ENCODE results near the gene SNX24.
"Not testable (repeated sequence)": the region's sequence is repeated elsewhere in the genome, so short reads cannot be mapped to it uniquely, and the experiment has no call there.

Gene SNX24

DNA sequence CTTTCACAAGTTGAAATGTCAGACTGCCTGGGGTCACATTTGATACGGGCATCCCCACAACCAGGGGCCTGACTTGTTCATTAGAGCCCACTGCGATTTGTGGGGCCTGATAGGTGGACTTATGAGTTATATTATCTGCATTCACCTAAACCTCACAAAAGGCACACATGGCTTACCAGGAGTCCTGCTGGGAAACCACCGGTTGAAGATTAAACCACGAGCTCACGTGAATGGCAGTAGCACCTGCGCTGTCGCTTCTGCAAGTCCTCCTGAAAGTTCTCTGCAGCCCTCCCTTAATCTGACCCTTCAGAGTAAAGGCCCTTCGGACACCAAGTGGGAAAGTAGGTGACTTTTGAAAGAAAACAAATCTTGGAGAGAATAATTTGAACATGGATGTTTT lies 122.2 kb downstream of the SNX24 start:
- DNase-seq (ENCODE audit: low read depth) = no peak

GRCh38 chr5:122968056-122968455 lies 122.6 kb downstream of the SNX24 start:
- DNase-seq (ENCODE audit: low read depth) = not testable (repeated sequence)

DNA sequence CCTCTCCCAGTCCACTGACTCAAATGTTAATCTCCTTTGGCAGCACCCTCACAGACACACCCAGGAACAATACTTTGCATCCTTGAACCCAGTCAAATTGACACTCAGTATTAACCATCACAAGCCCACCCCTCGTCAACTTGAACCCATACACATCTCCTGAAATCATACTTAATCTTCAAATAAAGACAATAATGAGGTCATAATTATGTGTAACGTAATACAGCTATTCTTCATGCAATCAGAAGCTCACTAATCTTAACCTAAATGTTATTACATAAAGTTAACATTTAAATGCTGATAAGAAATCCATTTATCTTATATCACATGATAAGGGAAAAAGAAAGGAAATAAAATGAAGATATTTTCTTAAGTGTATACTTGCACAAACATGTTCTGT lies 125.9 kb downstream of the SNX24 start:
- DNase-seq (ENCODE audit: low read depth) = no peak

GRCh38 chr5:122972877-122973276 lies 127.5 kb downstream of the SNX24 start:
- DNase-seq (ENCODE audit: low read depth) = no peak

GRCh38 chr5:122973759-122974158 lies 128.3 kb downstream of the SNX24 start:
- not testable (repeated sequence) for DNase-seq (ENCODE audit: low read depth)

DNA sequence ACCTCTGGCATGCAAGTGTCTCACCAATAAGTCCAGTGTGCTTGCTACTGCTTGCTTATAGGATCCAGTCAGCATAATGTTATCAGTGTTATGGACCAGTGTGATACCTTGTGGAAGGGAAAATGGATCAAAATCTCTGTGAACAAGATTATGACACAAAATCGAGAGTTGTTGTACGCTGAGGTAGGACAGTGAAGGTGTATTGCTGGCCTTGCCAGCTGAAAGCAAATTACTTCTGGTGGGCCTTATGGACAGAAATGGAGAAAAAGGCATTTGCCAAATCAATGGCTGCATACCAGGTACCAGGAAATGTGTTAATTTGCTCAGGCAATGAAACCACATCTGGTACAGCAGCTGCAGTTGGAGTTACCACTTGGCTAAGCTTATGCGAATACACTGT lies 128.8 kb downstream of the SNX24 start:
- DNase-seq (ENCODE audit: low read depth) = not testable (repeated sequence)

- DNase-seq (ENCODE audit: low read depth) = no peak
These were observed 131.9 kb downstream of the SNX24 start for GRCh38 chr5:122977319-122977718.

DNA sequence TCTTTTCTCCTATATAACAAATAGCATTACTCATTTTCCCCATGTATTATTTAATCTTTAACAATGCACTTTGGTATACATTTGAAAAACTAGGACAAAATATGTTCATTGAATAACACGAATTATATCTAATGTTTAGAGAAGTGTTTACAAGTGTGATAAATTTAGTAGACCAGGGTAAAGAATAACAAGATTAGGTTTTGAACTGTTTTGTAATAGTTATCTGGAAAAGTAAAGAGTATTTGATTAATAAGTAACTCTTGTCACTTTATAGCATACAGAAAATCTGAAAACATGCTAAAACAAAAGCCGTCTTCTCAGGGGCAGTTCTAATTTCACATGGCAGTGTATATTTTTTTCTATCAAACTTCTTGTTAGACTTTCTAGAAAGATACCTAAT lies 132.7 kb downstream of the SNX24 start:
- no peak for DNase-seq (ENCODE audit: low read depth)

- no peak for DNase-seq (ENCODE audit: low read depth)
These were observed 133.4 kb downstream of the SNX24 start for GRCh38 chr5:122978644-122979297.

GRCh38 chr5:122981846-122982245 lies 136.4 kb downstream of the SNX24 start:
- DNase-seq (ENCODE audit: low read depth) = no peak

DNA sequence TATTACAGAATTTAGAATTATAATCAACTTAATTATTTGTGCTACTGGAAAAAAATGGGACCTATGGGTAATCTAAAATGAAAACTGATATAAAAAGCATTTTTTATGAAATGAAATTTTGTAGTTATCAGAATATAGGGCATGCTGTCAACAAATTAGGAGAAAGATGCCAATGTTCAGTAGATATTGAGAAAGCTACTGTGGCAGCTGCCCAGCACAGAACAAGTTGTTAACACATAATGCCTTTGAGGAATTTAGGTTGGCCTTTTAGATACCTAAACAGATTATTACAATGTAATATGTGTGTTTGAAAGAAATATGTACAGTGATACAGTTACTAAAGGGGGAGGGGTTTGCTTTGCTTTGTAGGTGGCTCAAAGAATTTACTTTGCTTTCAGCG lies 137.0 kb downstream of the SNX24 start:
- no peak for DNase-seq (ENCODE audit: low read depth)

DNA sequence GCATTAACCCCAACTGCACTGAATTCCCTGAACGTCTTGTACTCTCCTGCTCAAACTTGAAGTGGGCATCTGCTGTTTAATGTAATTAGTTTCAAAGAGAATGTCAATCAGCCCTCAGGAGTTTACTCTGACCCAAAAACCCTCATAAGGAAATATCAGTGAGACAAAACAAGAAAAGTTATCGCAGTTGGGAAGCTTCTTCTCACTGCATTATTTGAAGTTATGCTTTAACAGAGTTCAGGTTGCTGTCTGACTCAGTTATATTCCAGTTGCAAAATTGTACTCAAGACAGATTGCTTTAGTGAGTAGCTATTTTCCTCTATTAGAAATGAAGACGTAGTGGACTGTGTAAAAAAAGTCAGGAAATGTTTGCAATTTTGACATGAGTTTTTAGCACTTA lies 139.0 kb downstream of the SNX24 start:
- DNase-seq (ENCODE audit: low read depth) = no peak

GRCh38 chr5:122985006-122985700 lies 139.7 kb downstream of the SNX24 start:
- DNase-seq (ENCODE audit: low read depth) = no peak

DNA sequence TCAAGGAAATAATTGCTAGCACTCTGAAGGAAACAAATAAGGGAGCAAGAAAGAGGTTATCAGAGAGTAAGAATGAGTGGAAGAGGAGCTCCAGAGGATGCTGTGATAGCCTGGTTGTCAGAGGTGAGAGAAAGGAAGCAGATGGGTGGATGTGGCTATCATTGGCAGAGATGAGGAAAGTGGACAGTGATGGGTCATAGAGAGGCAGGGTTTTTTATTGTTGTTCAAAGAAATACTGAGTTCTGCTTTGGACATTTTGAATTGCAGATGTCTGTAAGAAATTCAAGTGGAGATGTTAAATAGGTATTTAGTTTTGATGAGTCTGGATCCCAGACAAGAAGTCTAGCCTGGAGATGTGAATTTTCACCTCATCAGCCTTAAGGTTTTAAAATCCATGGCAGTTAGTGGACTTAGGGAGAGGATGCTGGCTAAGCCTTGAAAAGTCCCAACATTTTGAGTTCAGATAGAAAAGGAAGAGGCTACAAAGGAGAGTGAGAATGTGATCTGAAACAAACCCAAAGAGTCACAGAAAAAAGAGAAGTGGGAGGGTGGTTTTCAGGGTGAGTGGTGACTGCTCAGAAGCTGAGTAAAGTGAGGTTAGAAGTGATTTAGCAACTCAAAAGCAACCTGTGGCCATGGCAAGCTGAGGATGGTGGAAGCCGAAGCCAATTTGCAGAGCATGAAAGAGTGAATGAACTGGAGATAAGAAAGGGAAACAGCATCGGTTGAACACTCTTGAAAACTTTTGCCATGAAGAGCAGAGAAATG lies 140.7 kb downstream of the SNX24 start:
- DNase-seq (ENCODE audit: low read depth) = no peak

- no peak for DNase-seq (ENCODE audit: low read depth)
These were observed 150.7 kb downstream of the SNX24 start for GRCh38 chr5:122996091-122996490.

GRCh38 chr5:122997294-122997693 lies 151.9 kb downstream of the SNX24 start:
- DNase-seq (ENCODE audit: low read depth) = no peak

GRCh38 chr5:122999947-123000563 lies 154.6 kb downstream of the SNX24 start:
- DNase-seq (ENCODE audit: low read depth) = no peak

DNA sequence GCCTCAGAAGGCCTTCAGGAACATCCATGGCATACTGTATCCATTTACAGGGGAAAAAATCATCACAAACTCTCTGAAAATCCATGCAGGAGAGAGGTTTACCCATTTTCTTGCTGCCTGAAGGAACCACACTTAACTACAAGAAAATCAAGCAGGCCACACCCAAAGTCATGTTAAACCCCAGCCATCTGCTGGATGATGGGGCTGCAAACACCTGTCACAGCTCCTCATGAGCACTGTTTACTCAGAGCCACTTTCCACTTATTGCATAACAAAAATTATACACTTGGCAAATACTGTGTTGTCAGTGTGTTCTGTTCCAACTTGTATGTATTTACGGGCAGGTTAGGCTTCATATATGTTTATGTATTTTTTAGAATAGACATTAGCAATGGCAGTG lies 155.3 kb downstream of the SNX24 start:
- DNase-seq (ENCODE audit: low read depth) = no peak

GRCh38 chr5:123001808-123002207 lies 156.4 kb downstream of the SNX24 start:
- DNase-seq (ENCODE audit: low read depth) = no peak

- no peak for DNase-seq (ENCODE audit: low read depth)
These were observed 161.8 kb downstream of the SNX24 start for GRCh38 chr5:123007182-123007581.

GRCh38 chr5:123007754-123008153 lies 162.3 kb downstream of the SNX24 start:
- DNase-seq (ENCODE audit: low read depth) = no peak

GRCh38 chr5:123012321-123012720 lies 166.9 kb downstream of the SNX24 start:
- DNase-seq (ENCODE audit: low read depth) = no peak

GRCh38 chr5:123014689-123015088 lies 169.3 kb downstream of the SNX24 start:
- no peak for DNase-seq (ENCODE audit: low read depth)
